ENCODE measurements around the gene ENKUR.

Gene ENKUR

GRCh38 chr10:24952143-24952706 is 63.7 kb downstream of the ENKUR start, which contains the start of gene PRTFDC1:
TSS of gene PRTFDC1 (minus strand) at chr10:24952606. CDS start at chr10:24952575, 31 bp downstream.
- Mint-ChIP-seq H3K9me3 (ENCODE audit: low read depth) (no peaks in the 10 kb centered on the region), H3K4me1 (ENCODE audit: low read depth) (peaks cover 23% of the 10 kb centered on the region), H3K36me3 (no peaks in the 10 kb centered on the region), H3K27me3 (no peaks in the 10 kb centered on the region), H3K27ac (peak within 1 kb of the TSS; percentile 61), H3K4me3 (peak within 1 kb of the TSS; percentile 78)

DNA sequence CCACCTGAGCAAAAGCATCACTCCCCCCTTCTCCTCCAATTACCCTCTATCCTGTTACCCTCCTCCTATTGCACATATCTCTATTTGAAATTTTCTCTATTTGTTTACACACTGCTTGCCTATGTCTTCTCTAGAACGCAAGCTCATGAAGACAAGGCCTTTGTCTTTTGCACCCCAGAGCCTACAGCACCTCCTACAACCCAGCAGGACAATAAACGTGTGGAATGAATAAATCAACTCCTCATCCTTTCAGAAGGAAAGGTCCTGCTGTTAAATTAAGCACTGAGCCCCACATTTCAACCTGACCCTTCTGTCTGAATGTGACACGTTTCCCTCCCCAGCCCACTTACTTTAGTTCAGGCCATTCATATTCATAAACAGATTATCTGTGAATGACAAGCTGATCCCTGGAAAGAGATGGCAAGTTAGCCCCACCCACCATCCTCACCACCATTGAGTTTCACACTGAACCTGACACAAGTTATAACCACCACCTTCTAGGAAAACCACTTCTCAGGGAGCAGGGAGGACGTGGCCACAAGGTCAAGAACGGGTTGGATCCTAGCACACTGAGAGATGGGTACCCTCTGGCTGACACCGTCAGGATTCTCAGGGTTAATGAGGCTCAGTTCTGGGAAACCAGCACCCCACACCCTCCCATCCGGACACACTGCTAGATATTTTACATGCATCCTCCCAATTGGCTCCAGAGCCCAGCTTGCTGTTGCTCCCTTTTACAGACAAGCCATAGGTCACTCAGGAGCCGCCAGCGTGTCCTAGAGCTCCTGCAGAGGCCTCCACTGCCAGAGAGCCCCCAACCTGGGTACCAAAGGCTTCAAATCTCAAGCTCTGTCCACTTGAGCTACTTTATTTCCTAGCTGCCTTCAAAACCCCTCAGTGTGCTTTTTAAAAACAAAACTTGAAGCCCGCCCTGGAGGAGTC is 64.5 kb downstream of the ENKUR start:
- Mint-ChIP-seq H3K36me3 (no peaks in the 10 kb centered on the region), H3K4me1 (ENCODE audit: low read depth) (peaks cover 24% of the 10 kb centered on the region), H3K27me3 (no peaks in the 10 kb centered on the region), H3K27ac (no peak overlapping the region), H3K4me3 (peak overlapping the region; percentile 67), H3K9me3 (ENCODE audit: low read depth) (no peaks in the 10 kb centered on the region)

DNA sequence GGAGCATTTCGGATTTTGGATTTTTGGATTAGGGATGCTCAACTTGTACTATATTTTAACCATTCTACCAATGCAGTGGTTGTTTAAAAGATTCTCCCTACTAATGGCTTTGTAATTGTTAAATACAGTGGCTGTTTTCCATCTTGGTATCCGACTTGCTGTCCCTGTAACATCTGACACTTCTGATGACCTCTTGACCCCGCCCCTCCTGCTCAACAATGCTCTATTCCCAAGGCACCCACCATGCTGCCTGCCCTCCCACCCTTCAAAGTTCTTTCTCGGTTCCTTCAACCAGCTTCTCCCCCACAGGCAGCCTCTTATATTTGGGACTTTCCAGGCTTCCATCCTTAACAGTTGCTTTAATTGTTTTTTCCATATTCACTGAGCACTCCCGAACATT is 65.5 kb downstream of the ENKUR start:
- Mint-ChIP-seq H3K9me3 (ENCODE audit: low read depth) (no peaks in the 10 kb centered on the region), H3K4me3 (peak overlapping the region; percentile 67), H3K27me3 (no peaks in the 10 kb centered on the region), H3K27ac (no peak overlapping the region), H3K4me1 (ENCODE audit: low read depth) (peaks cover 24% of the 10 kb centered on the region), H3K36me3 (no peaks in the 10 kb centered on the region)

DNA sequence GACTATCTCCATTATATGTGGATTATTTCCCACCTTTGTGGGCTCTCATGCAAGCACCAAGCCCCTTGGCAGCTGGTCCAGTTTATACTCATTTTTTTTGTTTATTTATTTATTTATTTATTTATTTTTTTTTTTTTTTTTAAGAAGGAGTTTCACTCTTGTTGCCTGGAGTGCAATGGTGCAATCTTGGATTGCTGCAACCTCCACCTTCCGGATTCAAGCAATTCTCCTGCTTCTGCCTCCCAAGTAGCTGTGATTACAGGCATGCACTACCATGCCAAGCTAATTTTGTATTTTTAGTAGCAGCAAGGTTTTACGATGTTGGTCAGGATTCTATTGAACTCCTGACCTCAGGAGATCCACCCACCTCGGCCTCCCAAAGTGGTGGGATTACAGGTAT is 66.3 kb downstream of the ENKUR start:
- Mint-ChIP-seq H3K27ac (no peak overlapping the region), H3K4me1 (ENCODE audit: low read depth) (peaks cover 27% of the 10 kb centered on the region), H3K36me3 (no peaks in the 10 kb centered on the region), H3K4me3 (no peak overlapping the region), H3K9me3 (ENCODE audit: low read depth) (no peaks in the 10 kb centered on the region), H3K27me3 (no peaks in the 10 kb centered on the region)

DNA sequence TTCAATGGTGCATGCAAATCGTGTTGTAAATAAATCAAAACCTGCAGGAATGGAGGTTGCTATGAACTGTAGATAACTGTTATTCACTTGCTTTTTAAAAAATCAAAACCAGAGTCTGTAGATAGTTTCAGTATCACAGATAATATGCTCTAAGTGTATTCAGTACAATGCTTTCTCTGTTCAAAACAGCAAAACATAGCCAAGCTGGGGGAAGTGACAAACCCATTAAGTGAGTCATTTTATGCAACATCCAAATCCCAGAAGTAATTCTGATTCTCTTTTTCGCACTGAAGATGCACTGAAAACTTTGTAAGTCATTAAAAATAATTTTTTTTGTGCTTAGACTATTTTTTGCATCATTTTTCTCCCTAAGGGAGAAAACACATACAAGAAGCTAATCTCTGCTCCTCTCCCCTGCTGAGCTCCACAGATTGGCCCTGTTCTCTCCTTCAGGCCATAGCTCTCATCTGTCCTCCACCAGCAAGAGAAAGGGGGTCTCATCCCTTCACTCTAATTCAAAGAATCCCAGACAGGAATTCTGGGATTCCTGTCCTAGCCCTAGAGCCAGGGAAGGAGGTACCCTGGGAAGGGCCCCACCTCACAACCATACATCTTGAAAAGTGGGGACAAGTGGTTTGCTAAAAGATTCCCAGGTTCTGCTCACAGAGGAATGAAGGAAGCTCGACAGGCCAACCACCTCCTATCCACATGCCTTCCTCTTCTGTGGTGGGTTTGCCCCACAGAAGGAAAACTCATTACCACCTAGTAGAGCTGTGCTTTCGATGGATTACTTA is 68.5 kb downstream of the ENKUR start:
- peaks cover 20% of the 10 kb centered on the region for H3K4me1 Mint-ChIP-seq (ENCODE audit: low read depth)
- no peak overlapping the region for H3K27ac Mint-ChIP-seq
- H3K4me3 Mint-ChIP-seq, result no peak overlapping the region

GRCh38 chr10:24944512-24945255 is 71.3 kb downstream of the ENKUR start:
- H3K4me3 Mint-ChIP-seq, result no peak overlapping the region
- no peak overlapping the region for H3K27ac Mint-ChIP-seq
- H3K36me3 Mint-ChIP-seq, result no peaks in the 10 kb centered on the region
- H3K27me3 Mint-ChIP-seq, result no peaks in the 10 kb centered on the region
- peaks cover 11% of the 10 kb centered on the region for H3K4me1 Mint-ChIP-seq (ENCODE audit: low read depth)
- no peaks in the 10 kb centered on the region for H3K9me3 Mint-ChIP-seq (ENCODE audit: low read depth)

More for the DNA sequence above, 68.5 kb downstream of the ENKUR start:
- Mint-ChIP-seq H3K9me3 (ENCODE audit: low read depth) (no peaks in the 10 kb centered on the region), H3K27me3 (no peaks in the 10 kb centered on the region), H3K36me3 (no peaks in the 10 kb centered on the region)

DNA sequence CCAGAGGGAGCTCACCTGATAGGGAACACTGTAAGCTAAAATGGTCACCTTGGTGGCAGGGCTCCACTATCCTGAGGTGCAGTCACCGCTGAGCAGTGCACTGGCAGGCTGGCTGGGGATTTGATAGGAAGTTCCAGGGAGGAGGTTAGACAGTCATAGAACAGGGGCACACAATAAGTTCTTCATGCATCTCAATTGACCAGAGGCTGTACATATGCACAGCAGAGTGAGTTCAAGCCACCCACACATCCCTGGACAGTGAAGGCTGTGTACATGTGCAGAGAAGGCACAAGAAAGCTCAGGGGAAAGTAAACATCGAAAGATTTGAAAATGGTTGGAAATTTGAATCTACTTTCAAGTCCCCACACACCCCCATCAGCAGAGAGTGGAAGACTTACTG is 77.4 kb downstream of the ENKUR start:
- no peaks in the 10 kb centered on the region for H3K27me3 Mint-ChIP-seq
- no peaks in the 10 kb centered on the region for H3K9me3 Mint-ChIP-seq (ENCODE audit: low read depth)
- H3K27ac Mint-ChIP-seq, result no peak overlapping the region
- H3K36me3 Mint-ChIP-seq, result peaks cover 2% of the 10 kb centered on the region
- H3K4me1 Mint-ChIP-seq (ENCODE audit: low read depth), result no peaks in the 10 kb centered on the region
- no peak overlapping the region for H3K4me3 Mint-ChIP-seq

DNA sequence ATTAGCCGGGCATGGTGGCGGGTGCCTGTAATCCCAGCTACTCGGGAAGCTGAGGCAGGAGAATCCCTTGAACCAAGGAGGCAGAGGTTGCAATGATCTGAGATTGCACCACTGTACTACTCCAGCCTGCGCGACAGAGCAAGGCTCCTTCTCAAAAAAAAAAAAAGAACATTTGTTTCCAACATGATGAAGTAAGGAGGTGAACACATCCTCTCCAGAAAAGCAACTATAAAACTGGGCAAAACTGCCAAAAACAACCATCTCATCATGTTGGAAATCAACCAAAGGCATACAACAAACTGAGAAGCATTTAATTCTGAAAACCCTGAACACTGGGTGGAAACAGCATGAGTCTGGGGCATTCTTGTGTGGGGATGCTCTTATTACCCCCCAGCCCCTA is 77.9 kb downstream of the ENKUR start:
- Mint-ChIP-seq H3K9me3 (ENCODE audit: low read depth) (no peaks in the 10 kb centered on the region), H3K27me3 (no peaks in the 10 kb centered on the region), H3K4me3 (no peak overlapping the region), H3K27ac (no peak overlapping the region), H3K4me1 (ENCODE audit: low read depth) (no peaks in the 10 kb centered on the region), H3K36me3 (peaks cover 2% of the 10 kb centered on the region)

GRCh38 chr10:24935504-24936292 is 80.3 kb downstream of the ENKUR start:
- Mint-ChIP-seq H3K27ac (no peak overlapping the region), H3K27me3 (no peaks in the 10 kb centered on the region), H3K9me3 (ENCODE audit: low read depth) (no peaks in the 10 kb centered on the region), H3K4me3 (no peak overlapping the region), H3K4me1 (ENCODE audit: low read depth) (no peaks in the 10 kb centered on the region), H3K36me3 (peaks cover 2% of the 10 kb centered on the region)
